ENCODE measurements around the gene DGKK.

- no peak for TF ChIP-seq CTCF (IDR thresholded peaks at IDR 0.05; ENCODE audit: insufficient read depth, low read length)
- no peak for TF ChIP-seq POLR2AphosphoS5 (IDR thresholded peaks at IDR 0.05; ENCODE audit: low read depth)
- no peak for TF ChIP-seq SPI1 (IDR thresholded peaks at IDR 0.05; ENCODE audit: borderline replicate concordance, low read depth)
These were observed 26.5 kb upstream of the DGKK start for GRCh38 chrX:50497114-50497513.

All from HL-60 (cell line).